SK-N-SH (cell line): Measurements from ENCODE around the gene MRGPRE. TPM values are rescaled to one million over a fixed set of nuclear protein-coding genes. Genes with fewer than 3 reads are reported as not detected.

Source experiments
- CTCF ChIA-PET: fragments of 300-600, 350-600 bp; formaldehyde crosslinking; extraction: SDS; loops from one replicate; lab custom pipeline; 2021; lab: Yijun Ruan, JAX
- POLR2A ChIA-PET: fragments of 350-600 bp; sonication (Branson Sonifier 250); formaldehyde crosslinking; extraction: SDS; loops from one replicate; lab custom pipeline; 2020; ENCODE audit warnings: antibody characterized with exemption, inconsistent platforms; lab: Yijun Ruan, JAX
- DNase-seq: peaks from one replicate; pipeline ENCODE4 v3.0.0; 2012
- H2AFZ ChIP-seq: fragments of 200-600 bp; sonication (generic); 2 replicates; pipeline ENCODE4 v1.8.1; 2016; ENCODE audit warnings: antibody characterized with exemption, mild to moderate bottlenecking, low read depth
- H3F3A ChIP-seq: fragments of 200-600 bp; sonication (generic); replicated peaks from 2 replicates; pipeline ENCODE3; 2016; ENCODE audit warnings: antibody characterized with exemption, mild to moderate bottlenecking; ENCODE audit not compliant: insufficient read depth
- H3K27ac ChIP-seq, 2 experiments: fragments of 200-500 bp in 1 of 2; fragments of 200-600 bp in 1 of 2; sonication (Bioruptor generic) in 1 of 2; sonication (generic), shearing (Covaris generic) in 1 of 2; 2 replicates each; pipeline versions ENCODE4 v1.5.1 to v1.6.1; 2014 to 2016; ENCODE audit warnings: low read depth in 2 of 2, inconsistent platforms in 1 of 2, low read length in 1 of 2, mild to moderate bottlenecking in 1 of 2, mixed read lengths in 1 of 2
- H3K27me3 ChIP-seq: fragments of 200-600 bp; sonication (generic), shearing (Covaris generic); 2 replicates; pipeline ENCODE4 v1.6.1; 2016; ENCODE audit warnings: mixed run types; ENCODE audit not compliant: insufficient read depth
- H3K36me3 ChIP-seq, 2 experiments: fragments of 200-500 bp in 1 of 2; fragments of 200-600 bp in 1 of 2; sonication (Bioruptor generic) in 1 of 2; sonication (generic) in 1 of 2; replicated peaks in 1 of 2; 2 replicates each; pipeline versions ENCODE3 to v1.5.1; 2014 to 2016; ENCODE audit warnings: low read length in 1 of 2, mild to moderate bottlenecking in 1 of 2; ENCODE audit not compliant: insufficient read depth in 2 of 2, control insufficient read depth in 1 of 2
- H3K4me1 ChIP-seq, 2 experiments: fragments of 200-500 bp in 1 of 2; fragments of 200-600 bp in 1 of 2; sonication (Bioruptor generic) in 1 of 2; sonication (generic), shearing (Covaris generic) in 1 of 2; 2 replicates each; pipeline versions ENCODE4 v1.5.1 to v1.6.1; 2014 to 2016; ENCODE audit warnings: low read depth in 1 of 2, low read length in 1 of 2, mixed run types in 1 of 2; ENCODE audit not compliant: insufficient read depth in 2 of 2, control insufficient read depth in 1 of 2
- H3K4me2 ChIP-seq: fragments of 200-600 bp; sonication (generic), shearing (Covaris generic); 2 replicates; pipeline ENCODE4 v1.6.1; 2017; ENCODE audit warnings: mixed run types
- H3K4me3 ChIP-seq, 2 experiments: fragments of 200-500 bp in 1 of 2; fragments of 200-600 bp in 1 of 2; sonication (Bioruptor generic) in 1 of 2; sonication (generic), shearing (Covaris generic) in 1 of 2; 2 replicates each; pipeline versions ENCODE4 v1.5.1 to v1.8.1; 2014 to 2016; ENCODE audit warnings: low read depth in 2 of 2, inconsistent platforms in 1 of 2, low read length in 1 of 2, mild to moderate bottlenecking in 1 of 2, mixed read lengths in 1 of 2, moderate library complexity in 1 of 2
- H3K79me2 ChIP-seq: fragments of 200-600 bp; sonication (generic); 2 replicates; pipeline ENCODE4 v1.8.1; 2017; ENCODE audit warnings: mild to moderate bottlenecking; ENCODE audit not compliant: insufficient read depth
- H3K9ac ChIP-seq: fragments of 200-600 bp; sonication (generic); 2 replicates; pipeline ENCODE4 v1.6.1; 2017; ENCODE audit warnings: mixed run types
- H3K9me2 ChIP-seq: fragments of 200-600 bp; sonication (generic); 2 replicates; pipeline ENCODE4 v1.6.1; 2017; ENCODE audit warnings: mixed run types
- H3K9me3 ChIP-seq: fragments of 200-600 bp; sonication (generic); 2 replicates; pipeline ENCODE4 v1.6.1; 2017; ENCODE audit warnings: mixed run types, mild to moderate bottlenecking, moderate library complexity
- H4K20me1 ChIP-seq: fragments of 200-600 bp; sonication (generic); 2 replicates; pipeline ENCODE4 v1.6.1; 2017; ENCODE audit warnings: mild to moderate bottlenecking, mixed run types; ENCODE audit not compliant: insufficient read depth
- ELF1 ChIP-seq: IDR thresholded peaks from 2 replicates; pipeline ENCODE4 v1.4.0; 2012
- FOXJ3 ChIP-seq: sonication (generic); formaldehyde crosslinking; IDR thresholded peaks from 2 replicates; pipeline ENCODE4 v1.5.1; 2020; ENCODE audit warnings: mild to moderate bottlenecking, missing genetic modification reagents
- FOXM1 ChIP-seq: IDR thresholded peaks from 2 replicates; pipeline ENCODE4 v1.4.0; 2012; ENCODE audit warnings: low read depth, mild to moderate bottlenecking
- GABPA ChIP-seq: IDR thresholded peaks from 2 replicates; pipeline ENCODE4 v1.4.0; 2012; ENCODE audit warnings: low read depth, mild to moderate bottlenecking
- GATA2 ChIP-seq: sonication (generic); formaldehyde crosslinking; IDR thresholded peaks from 2 replicates; pipeline ENCODE4 v1.5.0; 2020; ENCODE audit warnings: mild to moderate bottlenecking, missing genetic modification reagents
- JUND ChIP-seq: IDR thresholded peaks from 2 replicates; pipeline ENCODE4 v1.4.0; 2012
- MEF2A ChIP-seq: IDR thresholded peaks from 2 replicates; pipeline ENCODE4 v1.4.0; 2012; ENCODE audit warnings: low read depth, borderline replicate concordance
- MXI1 ChIP-seq: IDR thresholded peaks from 2 replicates; pipeline ENCODE4 v1.6.1; 2012; ENCODE audit warnings: mild to moderate bottlenecking, low read depth, low read length, improper control_type of control experiment
- NFIC ChIP-seq: IDR thresholded peaks from 2 replicates; pipeline ENCODE4 v1.4.0; 2012; ENCODE audit warnings: borderline replicate concordance
- POLR2AphosphoS5 ChIP-seq: IDR thresholded peaks from 2 replicates; pipeline ENCODE4 v1.6.1; 2012; ENCODE audit warnings: low read depth, low read length
- RAD21 ChIP-seq: IDR thresholded peaks from 2 replicates; pipeline ENCODE4 v1.6.1; 2012; ENCODE audit warnings: mild to moderate bottlenecking, low read length
- RCOR1 ChIP-seq: fragments of 150-350 bp; IDR thresholded peaks from 2 replicates; pipeline ENCODE4 v1.6.1; 2017; ENCODE audit warnings: antibody characterized with exemption, low read length
- RFX5 ChIP-seq: IDR thresholded peaks from 2 replicates; pipeline ENCODE4 v1.6.1; 2012; ENCODE audit warnings: mild to moderate bottlenecking, improper control_type of control experiment, low read length
- RXRA ChIP-seq: IDR thresholded peaks from 2 replicates; pipeline ENCODE4 v1.4.0; 2012; ENCODE audit warnings: low read depth, mild to moderate bottlenecking, borderline replicate concordance
- SIN3A ChIP-seq: IDR thresholded peaks from 2 replicates; pipeline ENCODE4 v1.6.1; 2012; ENCODE audit warnings: low read depth, mild to moderate bottlenecking, low read length, moderate library complexity, borderline replicate concordance
- YY1 ChIP-seq: IDR thresholded peaks from 2 replicates; pipeline ENCODE4 v1.4.0; 2012; ENCODE audit warnings: low read depth, mild to moderate bottlenecking
- whole genome bisulfite sequencing: methylation state at CpG from one replicate; pipeline ENCODE4 v1.1.6; 2017; ENCODE audit warnings: low lambda C conversion rate; 5-methylcytosine and 5-hydroxymethylcytosine counted together
- polyA plus RNA-seq, 3 experiments: library from polyadenylated mRNA; depleted of rRNA; stranded (reverse); fragments of >200 nt; gene quantifications; 2 replicates each; pipeline ENCODE4 v1.2.3, GENCODE V29; 2012
- TF ChIP-seq, protein P1 (sequence below): fragments of 150-350 bp; IDR thresholded peaks from 2 replicates; pipeline ENCODE4 v1.6.1; 2017; ENCODE audit warnings: antibody characterized with exemption, low read length, low read depth, borderline replicate concordance
- TF ChIP-seq, protein P2 (sequence below): IDR thresholded peaks from 2 replicates; pipeline ENCODE4; 2012
- TF ChIP-seq, protein P3 (sequence below): IDR thresholded peaks from 2 replicates; pipeline ENCODE4 v1.4.0; 2012; ENCODE audit warnings: low read depth, borderline replicate concordance

MRGPRE gene
- polyA plus RNA-seq, 1 of the 3 experiments (the other 2 are of a cell fraction): not detected

DNA sequence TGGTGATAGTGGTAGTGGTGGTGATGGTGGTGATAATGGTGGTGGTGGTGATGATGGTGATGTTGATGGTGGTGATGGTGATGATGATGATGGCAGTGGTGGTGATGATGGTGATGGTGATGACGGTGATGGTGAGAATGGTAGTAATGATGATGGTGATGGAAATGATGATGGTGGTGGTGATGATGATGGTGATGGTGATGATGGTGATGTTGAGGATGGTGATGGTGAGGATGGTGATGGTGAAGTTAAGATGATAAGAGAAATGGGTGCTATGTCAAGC, 25.4 kb downstream of the MRGPRE start:
- H3K9me2 ChIP-seq: no peaks in the 10 kb centered on the region
- DNase-seq: no peak
- peaks cover 21% of the 10 kb centered on the region for H3K27me3 ChIP-seq
- 87% methylated on average over 1 of the region's 1 CpG for WGBS
- H3K9ac ChIP-seq: no peak overlapping the region
- H3K4me3 ChIP-seq: no peak overlapping the region
- no peaks in the 10 kb centered on the region for H3K79me2 ChIP-seq
- no peaks in the 10 kb centered on the region for H3F3A ChIP-seq
- peaks cover 0 to 23% of the 10 kb centered on the region in 2 experiments; a peak in 1 of 4 replicates for H3K4me1 ChIP-seq
- H4K20me1 ChIP-seq: no peaks in the 10 kb centered on the region
- H3K36me3 ChIP-seq: no peaks in the 10 kb centered on the region
- TF ChIP-seq RAD21: no peak
- TF ChIP-seq ELF1: no peak
- no peak for TF ChIP-seq POLR2AphosphoS5
- no peak for TF ChIP-seq GATA2 (CRISPR knock-in tag)
- TF ChIP-seq RCOR1: no peak
- no peak for TF ChIP-seq GABPA
- H3K27ac ChIP-seq: no peak overlapping the region
- H3K4me2 ChIP-seq: no peak overlapping the region
- H3K9me3 ChIP-seq: peaks cover 5% of the 10 kb centered on the region; the same call in 1 of the 2 replicates
- POLR2A ChIA-PET: no interaction called here
- CTCF ChIA-PET: interaction anchor here (1.8 kb wide), 1 partner anchor 10 kb away, joined by 5 read pairs; no protein-coding TSS in a partner anchor
- no peak overlapping the region for H2AFZ ChIP-seq

DNA sequence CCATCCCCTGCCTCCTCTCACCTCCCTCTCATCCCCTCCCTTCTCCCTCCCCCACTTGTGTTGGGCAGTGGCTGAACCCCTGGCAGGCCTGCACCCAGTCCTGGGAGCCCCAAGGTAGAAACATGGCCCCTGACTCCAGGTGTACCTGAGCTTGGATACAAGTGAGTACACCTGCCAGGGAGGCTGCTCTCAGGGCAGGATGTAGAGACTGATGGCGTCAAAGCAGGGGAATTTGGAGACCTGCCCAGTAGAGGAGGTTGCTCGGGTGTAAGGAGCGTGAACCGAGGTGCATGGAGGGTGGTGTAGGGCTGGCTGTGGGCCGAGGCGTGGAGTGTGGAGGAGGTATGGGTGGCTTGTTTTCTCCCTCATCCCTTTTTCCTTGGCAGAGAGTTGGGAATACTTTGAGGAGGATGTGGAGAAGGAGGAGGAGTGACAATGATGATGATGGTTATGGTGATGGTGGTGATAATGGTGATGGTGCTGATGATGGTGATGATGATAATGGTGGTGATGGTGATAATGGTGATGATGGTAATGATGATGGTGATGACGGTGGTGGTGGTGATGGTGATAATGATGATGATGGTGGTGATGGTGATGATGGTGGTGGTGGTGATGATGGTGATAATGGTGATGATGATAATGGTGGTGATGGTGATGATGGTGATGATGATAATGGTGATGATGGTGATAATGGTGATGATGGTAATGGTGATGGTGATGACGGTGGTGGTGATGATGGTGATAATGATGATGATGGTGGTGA, 25.9 kb downstream of the MRGPRE start:
- H3K27me3 ChIP-seq: peaks cover 24% of the 10 kb centered on the region
- TF ChIP-seq GATA2 (CRISPR knock-in tag): no peak
- no peak for TF ChIP-seq FOXM1
- TF ChIP-seq, protein P1, sequence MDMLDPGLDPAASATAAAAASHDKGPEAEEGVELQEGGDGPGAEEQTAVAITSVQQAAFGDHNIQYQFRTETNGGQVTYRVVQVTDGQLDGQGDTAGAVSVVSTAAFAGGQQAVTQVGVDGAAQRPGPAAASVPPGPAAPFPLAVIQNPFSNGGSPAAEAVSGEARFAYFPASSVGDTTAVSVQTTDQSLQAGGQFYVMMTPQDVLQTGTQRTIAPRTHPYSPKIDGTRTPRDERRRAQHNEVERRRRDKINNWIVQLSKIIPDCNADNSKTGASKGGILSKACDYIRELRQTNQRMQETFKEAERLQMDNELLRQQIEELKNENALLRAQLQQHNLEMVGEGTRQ: no peak
- no peak for TF ChIP-seq FOXJ3 (CRISPR knock-in tag)
- TF ChIP-seq RFX5: no peak
- TF ChIP-seq SIN3A: no peak
- TF ChIP-seq ELF1: no peak
- no peak for TF ChIP-seq MXI1
- no peak for TF ChIP-seq NFIC
- TF ChIP-seq, protein P2, sequence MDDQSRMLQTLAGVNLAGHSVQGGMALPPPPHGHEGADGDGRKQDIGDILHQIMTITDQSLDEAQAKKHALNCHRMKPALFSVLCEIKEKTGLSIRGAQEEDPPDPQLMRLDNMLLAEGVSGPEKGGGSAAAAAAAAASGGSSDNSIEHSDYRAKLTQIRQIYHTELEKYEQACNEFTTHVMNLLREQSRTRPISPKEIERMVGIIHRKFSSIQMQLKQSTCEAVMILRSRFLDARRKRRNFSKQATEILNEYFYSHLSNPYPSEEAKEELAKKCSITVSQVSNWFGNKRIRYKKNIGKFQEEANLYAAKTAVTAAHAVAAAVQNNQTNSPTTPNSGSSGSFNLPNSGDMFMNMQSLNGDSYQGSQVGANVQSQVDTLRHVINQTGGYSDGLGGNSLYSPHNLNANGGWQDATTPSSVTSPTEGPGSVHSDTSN: no peak
- no peak for TF ChIP-seq POLR2AphosphoS5
- no peak for TF ChIP-seq RXRA
- no peak for TF ChIP-seq MEF2A
- no peak for TF ChIP-seq YY1
- TF ChIP-seq, protein P3, sequence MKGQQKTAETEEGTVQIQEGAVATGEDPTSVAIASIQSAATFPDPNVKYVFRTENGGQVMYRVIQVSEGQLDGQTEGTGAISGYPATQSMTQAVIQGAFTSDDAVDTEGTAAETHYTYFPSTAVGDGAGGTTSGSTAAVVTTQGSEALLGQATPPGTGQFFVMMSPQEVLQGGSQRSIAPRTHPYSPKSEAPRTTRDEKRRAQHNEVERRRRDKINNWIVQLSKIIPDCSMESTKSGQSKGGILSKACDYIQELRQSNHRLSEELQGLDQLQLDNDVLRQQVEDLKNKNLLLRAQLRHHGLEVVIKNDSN: no peak
- no peak for TF ChIP-seq JUND
- no peaks in the 10 kb centered on the region for H4K20me1 ChIP-seq
- no peaks in the 10 kb centered on the region for H3K9me2 ChIP-seq
- no peak for DNase-seq
- H3K27ac ChIP-seq: no peak overlapping the region
- H3K9me3 ChIP-seq: peaks cover 5% of the 10 kb centered on the region; the same call in 1 of the 2 replicates
- H2AFZ ChIP-seq: no peak overlapping the region
- H3F3A ChIP-seq: no peaks in the 10 kb centered on the region
- no peak overlapping the region for H3K9ac ChIP-seq
- H3K36me3 ChIP-seq: no peaks in the 10 kb centered on the region
- H3K79me2 ChIP-seq: no peaks in the 10 kb centered on the region
- H3K4me1 ChIP-seq: peaks cover 0 to 23% of the 10 kb centered on the region in 2 experiments; a peak in 1 of 4 replicates
- no peak overlapping the region for H3K4me3 ChIP-seq
- no peak overlapping the region for H3K4me2 ChIP-seq
- POLR2A ChIA-PET: no interaction called here
- CTCF ChIA-PET: interaction anchor here (0.9 kb wide), 1 partner anchor 115 kb away, joined by 3 read pairs; no protein-coding TSS in a partner anchor
- 62% methylated on average over 8 of the region's 8 CpGs for WGBS
